ENCODE data around the gene DNAJB4. TPM values are rescaled to one million over a fixed set of nuclear protein-coding genes. Genes with fewer than 3 reads are reported as not detected.

Gene DNAJB4
- total RNA-seq, 1 experiment from 2014 or later = 26.0 TPM

DNA sequence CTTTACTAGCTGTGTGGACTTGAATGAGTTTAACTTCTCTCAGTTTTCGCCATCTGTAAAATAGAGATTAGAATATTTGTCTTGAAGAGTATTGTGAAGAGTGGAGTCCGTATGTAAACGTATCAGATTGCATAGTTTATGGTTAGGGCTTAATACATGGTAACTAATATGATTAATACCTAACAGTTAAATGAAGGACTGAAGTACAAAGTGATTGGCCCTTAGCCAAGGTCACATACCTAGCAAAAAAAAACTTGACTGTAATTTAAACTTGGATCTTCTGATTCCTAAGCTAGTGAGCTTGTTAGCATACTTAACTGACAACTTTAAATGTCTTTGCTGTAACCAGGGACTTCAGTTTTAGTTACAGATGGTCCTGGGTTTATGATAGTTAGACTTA, 42.9 kb downstream of the DNAJB4 start:
- no peak overlapping the region for H3K4me2 ChIP-seq (ENCODE audit: low read length)
- no peak overlapping the region for H3K9ac ChIP-seq (ENCODE audit: low read length)
- no TSS peak for BruUV-seq (replicated peaks)
- H3K27ac ChIP-seq (ENCODE audit: low read depth, low read length) = no peak overlapping the region
- TF ChIP-seq SIN3A (IDR thresholded peaks at IDR 0.05; ENCODE audit: low read depth) (no peak), CEBPB (IDR thresholded peaks at IDR 0.05; ENCODE audit: low read depth) (no peak), ELF1 (IDR thresholded peaks at IDR 0.05; ENCODE audit: borderline replicate concordance, low read depth) (no peak), TCF7L2 (IDR thresholded peaks at IDR 0.05; ENCODE audit: borderline replicate concordance, extremely low read depth, insufficient read depth, insufficient read length) (no peak), SP1 (IDR thresholded peaks at IDR 0.05; ENCODE audit: low read depth) (no peak), POLR2A (IDR thresholded peaks at IDR 0.05; ENCODE audit: borderline replicate concordance, extremely low read depth, insufficient read depth, insufficient read length) (no peak), EGR1 (IDR thresholded peaks at IDR 0.05; ENCODE audit: low read depth) (no peak), SRF (IDR thresholded peaks at IDR 0.05; ENCODE audit: low read depth) (no peak), EZH2phosphoT487 (IDR thresholded peaks at IDR 0.05; ENCODE audit: borderline replicate concordance) (no peak), JUND (IDR thresholded peaks at IDR 0.05) (no peak), POLR2AphosphoS5 (IDR thresholded peaks at IDR 0.05; ENCODE audit: low read depth, low read length) (no peak), ZNF274 (IDR thresholded peaks at IDR 0.05; ENCODE audit: low read depth, low read length) (no peak), YY1 (IDR thresholded peaks at IDR 0.05; ENCODE audit: extremely low read depth, insufficient replicate concordance, low read depth, low read length) (no peak), RAD21 (IDR thresholded peaks at IDR 0.05; ENCODE audit: low read depth) (no peak), ZFX (IDR thresholded peaks at IDR 0.05) (no peak)
- TF ChIP-seq, protein P1, sequence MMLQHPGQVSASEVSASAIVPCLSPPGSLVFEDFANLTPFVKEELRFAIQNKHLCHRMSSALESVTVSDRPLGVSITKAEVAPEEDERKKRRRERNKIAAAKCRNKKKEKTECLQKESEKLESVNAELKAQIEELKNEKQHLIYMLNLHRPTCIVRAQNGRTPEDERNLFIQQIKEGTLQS (IDR thresholded peaks at IDR 0.05) = no peak
- TF ChIP-seq, protein P2, sequence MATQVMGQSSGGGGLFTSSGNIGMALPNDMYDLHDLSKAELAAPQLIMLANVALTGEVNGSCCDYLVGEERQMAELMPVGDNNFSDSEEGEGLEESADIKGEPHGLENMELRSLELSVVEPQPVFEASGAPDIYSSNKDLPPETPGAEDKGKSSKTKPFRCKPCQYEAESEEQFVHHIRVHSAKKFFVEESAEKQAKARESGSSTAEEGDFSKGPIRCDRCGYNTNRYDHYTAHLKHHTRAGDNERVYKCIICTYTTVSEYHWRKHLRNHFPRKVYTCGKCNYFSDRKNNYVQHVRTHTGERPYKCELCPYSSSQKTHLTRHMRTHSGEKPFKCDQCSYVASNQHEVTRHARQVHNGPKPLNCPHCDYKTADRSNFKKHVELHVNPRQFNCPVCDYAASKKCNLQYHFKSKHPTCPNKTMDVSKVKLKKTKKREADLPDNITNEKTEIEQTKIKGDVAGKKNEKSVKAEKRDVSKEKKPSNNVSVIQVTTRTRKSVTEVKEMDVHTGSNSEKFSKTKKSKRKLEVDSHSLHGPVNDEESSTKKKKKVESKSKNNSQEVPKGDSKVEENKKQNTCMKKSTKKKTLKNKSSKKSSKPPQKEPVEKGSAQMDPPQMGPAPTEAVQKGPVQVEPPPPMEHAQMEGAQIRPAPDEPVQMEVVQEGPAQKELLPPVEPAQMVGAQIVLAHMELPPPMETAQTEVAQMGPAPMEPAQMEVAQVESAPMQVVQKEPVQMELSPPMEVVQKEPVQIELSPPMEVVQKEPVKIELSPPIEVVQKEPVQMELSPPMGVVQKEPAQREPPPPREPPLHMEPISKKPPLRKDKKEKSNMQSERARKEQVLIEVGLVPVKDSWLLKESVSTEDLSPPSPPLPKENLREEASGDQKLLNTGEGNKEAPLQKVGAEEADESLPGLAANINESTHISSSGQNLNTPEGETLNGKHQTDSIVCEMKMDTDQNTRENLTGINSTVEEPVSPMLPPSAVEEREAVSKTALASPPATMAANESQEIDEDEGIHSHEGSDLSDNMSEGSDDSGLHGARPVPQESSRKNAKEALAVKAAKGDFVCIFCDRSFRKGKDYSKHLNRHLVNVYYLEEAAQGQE (IDR thresholded peaks at IDR 0.05; ENCODE audit: low read depth) = no peak
- TF ChIP-seq, protein P3, sequence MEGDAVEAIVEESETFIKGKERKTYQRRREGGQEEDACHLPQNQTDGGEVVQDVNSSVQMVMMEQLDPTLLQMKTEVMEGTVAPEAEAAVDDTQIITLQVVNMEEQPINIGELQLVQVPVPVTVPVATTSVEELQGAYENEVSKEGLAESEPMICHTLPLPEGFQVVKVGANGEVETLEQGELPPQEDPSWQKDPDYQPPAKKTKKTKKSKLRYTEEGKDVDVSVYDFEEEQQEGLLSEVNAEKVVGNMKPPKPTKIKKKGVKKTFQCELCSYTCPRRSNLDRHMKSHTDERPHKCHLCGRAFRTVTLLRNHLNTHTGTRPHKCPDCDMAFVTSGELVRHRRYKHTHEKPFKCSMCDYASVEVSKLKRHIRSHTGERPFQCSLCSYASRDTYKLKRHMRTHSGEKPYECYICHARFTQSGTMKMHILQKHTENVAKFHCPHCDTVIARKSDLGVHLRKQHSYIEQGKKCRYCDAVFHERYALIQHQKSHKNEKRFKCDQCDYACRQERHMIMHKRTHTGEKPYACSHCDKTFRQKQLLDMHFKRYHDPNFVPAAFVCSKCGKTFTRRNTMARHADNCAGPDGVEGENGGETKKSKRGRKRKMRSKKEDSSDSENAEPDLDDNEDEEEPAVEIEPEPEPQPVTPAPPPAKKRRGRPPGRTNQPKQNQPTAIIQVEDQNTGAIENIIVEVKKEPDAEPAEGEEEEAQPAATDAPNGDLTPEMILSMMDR (IDR thresholded peaks at IDR 0.05 in 2 of 3, conservative IDR thresholded peaks at IDR 0.05 in 1 of 3; ENCODE audit: borderline replicate concordance in 1 of 3, insufficient read depth in 1 of 3, low read depth in 2 of 3, low read length in 2 of 3) = no peak
- intact Hi-C loops (cut with micrococcal nuclease) = no loop called here
- no peaks in the 10 kb centered on the region for H3K79me2 ChIP-seq (ENCODE audit: insufficient read depth, low read length)
- H3K9me3 ChIP-seq (ENCODE audit: control insufficient read depth in 1 of 2, insufficient read depth in 1 of 2, low read depth in 1 of 2, low read length in 2 of 2) = no peaks in the 10 kb centered on the region
- H3K4me1 ChIP-seq (ENCODE audit: control insufficient read depth in 1 of 2, insufficient read depth in 2 of 2, low read length in 2 of 2) = no peaks in the 10 kb centered on the region
- no peaks in the 10 kb centered on the region for H3K36me3 ChIP-seq (ENCODE audit: control insufficient read depth in 1 of 2, insufficient read depth in 2 of 2, low read length in 2 of 2)
- ChIA-PET RAD21 (ENCODE audit: low non-redundant PET in 1 of 2, low total read pairs in 2 of 2, uncharacterized antibody in 2 of 2, unreplicated experiment in 2 of 2) (no interaction called here), CTCF (no interaction called here), POLR2A (no interaction called here)
- no peak for ATAC-seq
- H3K9me2 ChIP-seq (ENCODE audit: insufficient read depth) = no peaks in the 10 kb centered on the region
- H4K20me1 ChIP-seq (ENCODE audit: insufficient read depth) = no peaks in the 10 kb centered on the region
- no peak overlapping the region for H2AFZ ChIP-seq (ENCODE audit: low read depth, low read length, poor library complexity, severe bottlenecking)
- H3K4me3 ChIP-seq (replicated peaks in 1 of 2; ENCODE audit: low read depth in 1 of 2, low read length in 2 of 2) = no peak overlapping the region
- no peaks in the 10 kb centered on the region for H3K27me3 ChIP-seq (ENCODE audit: insufficient read depth, low read length)
- no peak for DNase-seq (ENCODE audit: low read depth, low spot score)

All from HCT116 (cell line).